ENCODE results near the gene GARS1.
"Not testable (repeated sequence)": the region's sequence is repeated elsewhere in the genome, so short reads cannot be mapped to it uniquely, and the experiment has no call there.

Gene GARS1

GRCh38 chr7:30561389-30561788, 33.3 kb upstream of the GARS1 start:
- Mint-ChIP-seq H3K27ac (no peak overlapping the region), H3K4me3 (no peak overlapping the region), H3K4me1 (no peaks in the 10 kb centered on the region), H3K9me3 (no peaks in the 10 kb centered on the region), H3K27me3 (no peaks in the 10 kb centered on the region), H3K36me3 (peaks cover 10% of the 10 kb centered on the region)
- CTCF ChIA-PET, result interaction anchor here (0.7 to 6.4 kb wide), 4 partner anchors 13 to 286 kb away, joined by 3 to 83 read pairs (median 18); no protein-coding TSS in a partner anchor
- DNase-seq, result no peak

- Mint-ChIP-seq H3K27ac (no peak overlapping the region), H3K4me3 (no peak overlapping the region), H3K4me1 (no peaks in the 10 kb centered on the region), H3K27me3 (no peaks in the 10 kb centered on the region), H3K9me3 (no peaks in the 10 kb centered on the region), H3K36me3 (peaks cover 10% of the 10 kb centered on the region)
- no peak for DNase-seq
- CTCF ChIA-PET, result interaction anchor here (1.4 to 6.4 kb wide), 4 partner anchors 9 to 287 kb away, joined by 4 to 83 read pairs (median 38); no protein-coding TSS in a partner anchor
These were observed 32.2 kb upstream of the GARS1 start for GRCh38 chr7:30562498-30562897.

DNA sequence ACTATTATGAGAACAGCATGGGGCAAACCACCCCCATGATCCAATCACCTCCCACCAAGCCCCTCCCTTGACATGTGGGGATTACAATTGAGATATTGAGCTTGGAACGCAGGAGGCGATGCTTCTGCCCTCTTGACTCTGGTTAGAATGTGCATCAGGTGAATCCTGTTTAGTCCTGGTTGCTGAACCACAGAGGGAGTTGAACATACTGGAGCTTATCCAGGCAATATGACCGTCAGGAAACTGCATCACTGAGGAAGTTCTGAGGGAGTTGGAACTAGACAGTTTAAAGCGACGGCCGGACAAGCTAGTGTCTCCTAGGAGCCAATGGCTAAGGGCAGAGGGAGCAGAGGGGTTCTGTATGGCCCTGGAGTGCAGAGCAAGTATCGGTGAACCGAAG, 31.8 kb upstream of the GARS1 start:
- no peaks in the 10 kb centered on the region for H3K9me3 Mint-ChIP-seq
- no peak overlapping the region for H3K4me3 Mint-ChIP-seq
- no peak overlapping the region for H3K27ac Mint-ChIP-seq
- DNase-seq, result no peak
- H3K4me1 Mint-ChIP-seq, result no peaks in the 10 kb centered on the region
- H3K36me3 Mint-ChIP-seq, result peaks cover 12% of the 10 kb centered on the region
- no peaks in the 10 kb centered on the region for H3K27me3 Mint-ChIP-seq
- CTCF ChIA-PET, result interaction anchor here (0.7 to 6.4 kb wide), 8 partner anchors 9 to 287 kb away, joined by 3 to 83 read pairs (median 6); partner anchors contain the start of gene NOD1

DNA sequence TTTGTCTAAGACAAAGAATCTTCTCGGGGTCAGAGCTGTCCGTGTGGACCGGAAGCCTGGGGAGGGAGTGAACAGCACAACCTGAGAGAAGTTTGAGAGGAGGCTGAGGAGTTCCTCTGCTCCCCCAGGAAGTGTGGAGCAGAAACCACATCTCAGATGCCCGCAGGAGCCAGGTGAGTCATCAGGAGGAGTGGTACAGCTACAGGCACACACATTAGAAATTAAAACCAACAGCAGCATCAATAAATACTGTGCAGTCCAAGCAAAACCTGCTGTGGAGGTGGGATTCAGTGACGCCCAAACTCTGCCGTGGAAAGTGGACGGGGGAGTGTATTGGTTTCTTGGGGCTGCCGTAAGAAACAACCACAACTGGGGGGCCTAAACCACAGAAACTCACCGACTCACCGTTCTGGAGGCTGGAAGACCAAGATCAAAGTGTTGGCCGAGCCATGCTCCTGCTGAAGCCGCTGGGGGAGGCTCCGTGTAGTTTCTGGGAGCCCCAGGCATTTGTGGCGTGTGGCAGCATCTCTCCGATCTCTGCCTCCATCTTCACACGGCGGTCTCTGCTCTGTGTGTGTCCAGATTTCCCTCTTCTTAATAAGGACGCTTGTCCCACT, 31.2 kb upstream of the GARS1 start:
- DNase-seq, result no peak
- Mint-ChIP-seq H3K4me3 (no peak overlapping the region), H3K36me3 (peaks cover 17% of the 10 kb centered on the region), H3K9me3 (no peaks in the 10 kb centered on the region), H3K27ac (no peak overlapping the region), H3K27me3 (no peaks in the 10 kb centered on the region), H3K4me1 (no peaks in the 10 kb centered on the region)
- CTCF ChIA-PET, result interaction anchor here (0.5 to 6.4 kb wide), 20 partner anchors 10 to 598 kb away, joined by 3 to 83 read pairs (median 4); partner anchors contain the start of genes GGCT and NOD1

DNA sequence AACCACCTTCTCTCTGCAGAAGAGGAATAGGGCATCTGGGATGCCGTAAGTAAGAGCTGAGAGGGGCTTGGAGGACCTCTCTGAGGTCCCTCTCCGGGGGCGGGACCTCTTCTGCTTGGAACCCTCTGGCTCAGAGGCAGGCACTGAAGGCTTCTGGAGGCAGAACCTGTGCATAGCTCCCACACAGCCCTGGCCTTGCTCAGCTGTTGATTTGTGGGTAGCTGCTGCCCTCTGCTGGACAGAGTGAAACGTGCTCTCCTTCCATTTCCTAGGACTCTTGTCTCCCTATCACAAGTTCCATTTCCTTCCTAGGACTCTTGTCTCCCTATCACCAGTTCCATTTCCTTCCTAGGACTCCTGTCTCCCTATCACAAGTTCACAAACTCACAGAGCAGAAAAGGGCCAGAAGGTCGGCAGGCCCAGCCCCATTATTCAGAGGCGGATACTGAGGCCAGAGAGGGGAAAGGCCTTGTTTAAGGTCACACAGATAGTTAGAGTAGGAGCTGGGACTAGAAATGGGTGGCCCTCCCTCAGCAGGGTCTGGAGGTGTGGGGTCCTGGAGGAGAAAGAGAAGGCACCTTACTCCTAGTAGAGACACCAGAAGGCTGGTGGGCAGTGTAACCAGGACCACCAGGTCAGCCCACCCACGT, 30.3 kb upstream of the GARS1 start:
- no peaks in the 10 kb centered on the region for H3K4me1 Mint-ChIP-seq
- CTCF ChIA-PET, result interaction anchor here (0.5 to 6.4 kb wide), 21 partner anchors 10 to 599 kb away, joined by 3 to 83 read pairs (median 3); partner anchors contain the start of genes GGCT and NOD1
- DNase-seq, result peak; percentile 85
- no peak overlapping the region for H3K27ac Mint-ChIP-seq
- no peak overlapping the region for H3K4me3 Mint-ChIP-seq
- H3K27me3 Mint-ChIP-seq, result no peaks in the 10 kb centered on the region
- peaks cover 21% of the 10 kb centered on the region for H3K36me3 Mint-ChIP-seq
- H3K9me3 Mint-ChIP-seq, result no peaks in the 10 kb centered on the region

DNA sequence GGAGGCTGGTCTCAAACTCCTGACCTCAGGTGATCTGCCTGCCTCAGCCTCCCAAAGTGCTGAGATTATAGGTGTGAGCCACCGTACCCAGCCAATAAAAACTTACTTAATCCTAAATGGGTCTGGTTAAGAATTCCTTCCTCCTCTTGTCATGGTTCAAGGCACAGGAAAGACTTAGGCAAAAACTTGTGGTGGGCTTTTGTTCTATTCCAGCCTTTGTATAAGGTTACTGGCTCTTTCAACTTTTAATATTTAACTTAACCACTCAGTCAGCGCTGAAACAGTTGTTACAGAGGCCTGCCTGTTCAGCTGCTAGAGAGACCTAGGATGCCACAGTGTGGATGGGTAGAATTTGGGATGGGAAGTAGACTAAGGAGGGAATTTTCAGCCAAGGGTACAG, 28.1 kb upstream of the GARS1 start:
- H3K9me3 Mint-ChIP-seq, result no peaks in the 10 kb centered on the region
- H3K27ac Mint-ChIP-seq, result no peak overlapping the region
- no peak for DNase-seq
- no peak overlapping the region for H3K4me3 Mint-ChIP-seq
- H3K4me1 Mint-ChIP-seq, result no peaks in the 10 kb centered on the region
- CTCF ChIA-PET, result interaction anchor here (4.0 kb wide), 1 partner anchor 291 kb away, joined by 46 read pairs; no protein-coding TSS in a partner anchor
- no peaks in the 10 kb centered on the region for H3K27me3 Mint-ChIP-seq
- H3K36me3 Mint-ChIP-seq, result peaks cover 29% of the 10 kb centered on the region

- no peaks in the 10 kb centered on the region for H3K27me3 Mint-ChIP-seq
- no peaks in the 10 kb centered on the region for H3K9me3 Mint-ChIP-seq
- H3K4me1 Mint-ChIP-seq, result no peaks in the 10 kb centered on the region
- H3K36me3 Mint-ChIP-seq, result peaks cover 30% of the 10 kb centered on the region
- H3K27ac Mint-ChIP-seq, result no peak overlapping the region
- H3K4me3 Mint-ChIP-seq, result no peak overlapping the region
- CTCF ChIA-PET, result interaction anchor here (0.9 kb wide), 1 partner anchor 291 kb away, joined by 3 read pairs; no protein-coding TSS in a partner anchor
- no peak for DNase-seq
These were observed 27.6 kb upstream of the GARS1 start for GRCh38 chr7:30567081-30567480.

- H3K9me3 Mint-ChIP-seq, DNase-seq, H3K27ac Mint-ChIP-seq, H3K27me3 Mint-ChIP-seq, H3K4me3 Mint-ChIP-seq, H3K4me1 Mint-ChIP-seq: not testable (repeated sequence)
- peaks cover 45% of the 10 kb centered on the region for H3K36me3 Mint-ChIP-seq
- CTCF ChIA-PET, result interaction anchor here (0.6 to 1.2 kb wide), 3 partner anchors 14 to 501 kb away, joined by 3 read pairs; no protein-coding TSS in a partner anchor
These were observed 24.4 kb upstream of the GARS1 start for GRCh38 chr7:30570238-30570637.

DNA sequence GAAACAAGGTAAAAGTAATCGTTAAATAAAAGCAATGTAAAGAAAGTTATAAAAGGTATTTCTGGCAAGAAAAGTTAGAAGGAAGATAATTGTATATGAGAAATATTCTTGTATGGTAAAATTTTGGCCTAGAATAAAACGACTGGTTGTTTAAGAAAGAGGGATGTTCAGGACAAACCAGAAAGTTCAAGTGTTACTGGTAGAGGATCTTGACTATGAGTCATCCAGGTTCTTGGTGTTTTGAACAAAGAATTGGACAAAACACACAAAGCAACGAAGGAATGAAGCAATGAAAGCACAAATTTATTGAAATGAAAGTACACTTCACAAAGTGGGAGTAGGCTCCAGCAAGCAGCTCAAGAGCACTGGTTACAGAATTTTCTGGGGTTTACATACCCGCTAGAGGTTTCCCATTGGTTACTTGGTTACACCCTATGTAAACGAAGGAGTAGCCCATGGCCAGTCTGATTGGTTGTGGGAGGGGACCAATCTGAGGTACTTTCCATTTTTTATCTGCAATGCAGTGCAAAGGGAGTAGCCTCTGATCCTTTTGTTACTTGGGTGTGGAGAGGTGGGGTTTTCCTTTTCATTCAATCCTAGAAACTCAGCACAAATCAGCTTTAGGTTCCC, 22.4 kb upstream of the GARS1 start:
- H3K36me3 Mint-ChIP-seq, result peaks cover 61% of the 10 kb centered on the region
- H3K27ac Mint-ChIP-seq, result no peak overlapping the region
- no peaks in the 10 kb centered on the region for H3K4me1 Mint-ChIP-seq
- H3K27me3 Mint-ChIP-seq, result no peaks in the 10 kb centered on the region
- DNase-seq, result no peak
- CTCF ChIA-PET, result no interaction called here
- H3K9me3 Mint-ChIP-seq, result peaks cover 10% of the 10 kb centered on the region
- H3K4me3 Mint-ChIP-seq, result no peak overlapping the region

DNA sequence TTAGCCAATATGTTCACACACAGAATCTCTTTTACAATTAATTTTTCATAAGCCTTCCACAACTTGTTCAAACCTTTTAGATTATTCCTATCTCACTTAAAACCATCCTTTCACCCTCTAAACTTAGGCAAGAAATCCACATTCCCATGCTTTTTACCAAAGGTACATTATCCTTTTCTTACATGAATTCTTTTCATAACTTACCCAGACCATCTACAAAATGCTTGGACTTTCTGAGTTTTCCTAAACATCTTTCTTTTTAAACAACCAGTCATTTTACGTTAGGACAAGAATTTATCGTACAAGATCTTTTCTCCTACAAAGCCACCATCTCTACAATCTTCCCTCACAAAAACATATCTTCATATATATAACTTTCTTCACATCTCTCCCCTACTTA, 18.8 kb upstream of the GARS1 start:
- H3K4me3 Mint-ChIP-seq, result no peak overlapping the region
- CTCF ChIA-PET, result no interaction called here
- H3K36me3 Mint-ChIP-seq, result peaks cover 74% of the 10 kb centered on the region
- H3K27ac Mint-ChIP-seq, result no peak overlapping the region
- no peaks in the 10 kb centered on the region for H3K27me3 Mint-ChIP-seq
- peaks cover 12% of the 10 kb centered on the region for H3K9me3 Mint-ChIP-seq
- no peaks in the 10 kb centered on the region for H3K4me1 Mint-ChIP-seq
- DNase-seq, result no peak

GRCh38 chr7:30583181-30583580, 11.5 kb upstream of the GARS1 start:
- no peak for DNase-seq
- H3K27me3 Mint-ChIP-seq, result no peaks in the 10 kb centered on the region
- CTCF ChIA-PET, result no interaction called here
- peaks cover 67% of the 10 kb centered on the region for H3K36me3 Mint-ChIP-seq
- H3K9me3 Mint-ChIP-seq, result no peaks in the 10 kb centered on the region
- no peaks in the 10 kb centered on the region for H3K4me1 Mint-ChIP-seq
- H3K4me3 Mint-ChIP-seq, result no peak overlapping the region
- no peak overlapping the region for H3K27ac Mint-ChIP-seq

DNA sequence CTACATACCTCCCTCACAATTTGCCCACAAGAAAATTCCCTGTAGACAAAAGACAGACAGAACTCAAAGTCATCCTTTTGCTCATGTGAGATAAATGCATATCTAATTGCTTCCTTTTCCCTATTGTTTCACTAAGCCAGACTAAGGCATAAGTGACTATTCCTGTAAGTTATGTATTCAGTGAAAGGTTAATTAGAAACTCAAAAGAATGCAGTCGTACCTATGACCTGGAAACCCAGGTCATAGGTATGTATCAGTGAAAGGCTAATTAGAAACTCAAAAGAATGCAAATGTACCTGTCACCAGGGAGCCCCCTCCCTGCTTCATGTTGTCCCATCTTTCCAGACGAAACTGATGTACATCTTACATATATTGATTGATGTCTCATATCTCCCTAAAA, 10.3 kb upstream of the GARS1 start:
- CTCF ChIA-PET, result interaction anchor here (1.8 kb wide), 1 partner anchor 10 kb away, joined by 4 read pairs; no protein-coding TSS in a partner anchor
- no peak for DNase-seq
- H3K4me1 Mint-ChIP-seq, result no peaks in the 10 kb centered on the region
- H3K9me3 Mint-ChIP-seq, result no peaks in the 10 kb centered on the region
- no peaks in the 10 kb centered on the region for H3K27me3 Mint-ChIP-seq
- H3K27ac Mint-ChIP-seq, result no peak overlapping the region
- H3K4me3 Mint-ChIP-seq, result no peak overlapping the region
- H3K36me3 Mint-ChIP-seq, result peaks cover 58% of the 10 kb centered on the region

DNA sequence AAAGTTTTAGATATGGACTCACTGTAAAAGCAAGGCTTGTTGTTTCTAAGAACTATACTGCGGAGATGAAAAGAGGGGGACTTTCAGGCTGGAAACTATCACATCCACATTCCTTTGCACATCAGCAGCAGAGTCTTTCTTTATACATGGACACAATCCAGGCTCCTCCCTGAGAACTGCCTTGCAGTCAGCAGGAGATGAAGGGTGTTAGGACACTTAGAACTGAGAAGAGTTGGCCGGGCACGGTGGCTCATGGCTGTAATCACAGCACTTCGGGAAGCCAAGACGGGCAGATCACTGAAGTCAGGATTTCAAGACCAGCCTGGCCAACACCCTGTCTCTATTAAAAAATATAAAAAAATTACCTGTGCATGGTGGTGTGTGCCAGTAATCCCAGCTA, 9.7 kb upstream of the GARS1 start:
- CTCF ChIA-PET, result interaction anchor here (1.0 to 1.8 kb wide), 2 partner anchors 9 to 16 kb away, joined by 3 to 4 read pairs; no protein-coding TSS in a partner anchor
- no peak overlapping the region for H3K27ac Mint-ChIP-seq

GRCh38 chr7:30585675-30586074, 9.0 kb upstream of the GARS1 start:
- H3K4me3 Mint-ChIP-seq, result no peak overlapping the region
- CTCF ChIA-PET, result interaction anchor here (0.9 to 1.8 kb wide), 3 partner anchors 8 to 38 kb away, joined by 3 to 4 read pairs (median 3); no protein-coding TSS in a partner anchor
- no peak overlapping the region for H3K27ac Mint-ChIP-seq
- no peaks in the 10 kb centered on the region for H3K9me3 Mint-ChIP-seq
- peaks cover 50% of the 10 kb centered on the region for H3K36me3 Mint-ChIP-seq
- DNase-seq, result no peak
- H3K4me1 Mint-ChIP-seq, result no peaks in the 10 kb centered on the region
- no peaks in the 10 kb centered on the region for H3K27me3 Mint-ChIP-seq

More for the DNA sequence above, 9.7 kb upstream of the GARS1 start:
- Mint-ChIP-seq H3K4me1 (no peaks in the 10 kb centered on the region), H3K36me3 (peaks cover 56% of the 10 kb centered on the region), H3K27me3 (no peaks in the 10 kb centered on the region), H3K4me3 (no peak overlapping the region), H3K9me3 (no peaks in the 10 kb centered on the region)
- DNase-seq, result no peak
